ENCODE measurements around the gene VAV3. TPM values are rescaled to one million over a fixed set of nuclear protein-coding genes. Genes with fewer than 3 reads are reported as not detected.
"Not testable (repeated sequence)": the region's sequence is repeated elsewhere in the genome, so short reads cannot be mapped to it uniquely, and the experiment has no call there.

The VAV3 gene
- total RNA-seq, 2 experiments from 2014 or later: 3.9 to 4.6 TPM

DNA sequence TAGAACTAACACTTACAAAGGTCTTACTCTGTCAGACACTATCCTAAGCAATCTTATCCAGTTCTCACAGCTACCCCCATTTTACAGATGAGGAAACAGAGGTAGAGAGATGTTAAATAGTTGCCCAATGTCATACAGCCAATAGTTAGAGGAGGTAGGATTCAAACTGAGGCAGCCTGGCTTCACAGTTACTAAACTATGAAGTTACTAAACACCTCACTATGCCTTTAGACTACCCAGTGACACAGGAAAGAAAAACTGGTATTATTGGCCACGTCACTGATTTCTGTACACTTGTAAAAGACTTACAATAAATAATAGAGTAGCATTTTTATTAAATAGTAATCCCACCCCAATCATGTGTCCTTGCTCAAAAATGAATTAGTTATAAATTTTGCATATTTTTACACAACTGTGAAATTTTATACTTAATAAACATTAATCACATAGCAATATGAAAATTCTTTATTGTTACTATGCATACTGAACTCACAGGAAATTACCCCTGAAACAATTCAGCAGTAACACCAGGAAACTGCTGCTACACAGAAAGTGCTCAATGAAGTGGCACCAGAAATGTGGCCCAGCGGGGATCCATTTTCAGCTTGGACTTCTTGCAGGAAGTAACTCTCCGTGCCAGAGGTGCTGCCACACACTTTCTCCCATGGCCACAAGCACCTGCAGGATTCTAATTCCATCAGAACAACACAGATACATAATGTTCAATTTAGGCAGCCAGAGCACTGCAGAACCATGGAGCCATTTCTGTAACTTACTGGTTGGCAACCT is 69.4 kb downstream of the VAV3 start:
- peaks cover 14% of the 10 kb centered on the region for H3K36me3 Mint-ChIP-seq
- peaks cover 17% of the 10 kb centered on the region for H3K9me3 Mint-ChIP-seq
- no peak overlapping the region for H3K4me3 Mint-ChIP-seq
- DNase-seq: no peak
- no peaks in the 10 kb centered on the region for H3K27me3 Mint-ChIP-seq
- peaks cover 54% of the 10 kb centered on the region for H3K4me1 Mint-ChIP-seq
- no peak overlapping the region for H3K27ac Mint-ChIP-seq

DNA sequence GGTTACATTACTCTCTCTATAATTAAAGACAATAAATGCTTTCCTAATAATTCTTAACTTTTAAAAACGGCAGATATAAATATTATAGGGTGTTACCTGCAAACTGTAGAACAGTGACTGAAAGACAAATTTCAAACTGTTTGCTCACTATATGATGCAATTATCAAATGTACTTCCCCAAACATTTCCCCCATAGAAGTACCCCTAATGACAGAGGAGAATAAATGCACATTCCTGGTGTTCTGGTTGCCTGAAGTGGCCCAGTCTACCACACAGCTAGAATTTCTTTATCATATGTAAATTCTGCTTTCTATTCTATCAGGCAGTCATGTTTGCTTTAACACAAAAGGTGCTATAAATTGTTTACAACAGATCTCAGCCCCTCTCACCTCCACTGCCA is 70.4 kb downstream of the VAV3 start:
- peaks cover 44% of the 10 kb centered on the region for H3K4me1 Mint-ChIP-seq
- peaks cover 19% of the 10 kb centered on the region for H3K9me3 Mint-ChIP-seq
- H3K27me3 Mint-ChIP-seq: no peaks in the 10 kb centered on the region
- no peak overlapping the region for H3K4me3 Mint-ChIP-seq
- peaks cover 14% of the 10 kb centered on the region for H3K36me3 Mint-ChIP-seq
- no peak for DNase-seq
- peak overlapping the region; percentile 46 for H3K27ac Mint-ChIP-seq

- not testable (repeated sequence) for H3K27ac Mint-ChIP-seq, H3K27me3 Mint-ChIP-seq, H3K4me3 Mint-ChIP-seq, DNase-seq
- peaks cover 19% of the 10 kb centered on the region for H3K9me3 Mint-ChIP-seq
- H3K36me3 Mint-ChIP-seq: peaks cover 14% of the 10 kb centered on the region
- peaks cover 35% of the 10 kb centered on the region for H3K4me1 Mint-ChIP-seq
These were observed 71.6 kb downstream of the VAV3 start for GRCh38 chr1:107893350-107893749.

GRCh38 chr1:107889524-107889923 is 75.5 kb downstream of the VAV3 start:
- peaks cover 16% of the 10 kb centered on the region for H3K36me3 Mint-ChIP-seq
- H3K4me3 Mint-ChIP-seq: no peak overlapping the region
- no peaks in the 10 kb centered on the region for H3K27me3 Mint-ChIP-seq
- peaks cover 6% of the 10 kb centered on the region for H3K4me1 Mint-ChIP-seq
- H3K27ac Mint-ChIP-seq: no peak overlapping the region
- no peak for DNase-seq
- H3K9me3 Mint-ChIP-seq: peaks cover 17% of the 10 kb centered on the region

GRCh38 chr1:107883562-107883961 is 81.4 kb downstream of the VAV3 start:
- Mint-ChIP-seq H3K27me3 (no peaks in the 10 kb centered on the region), H3K36me3 (peaks cover 5% of the 10 kb centered on the region), H3K4me1 (peaks cover 23% of the 10 kb centered on the region), H3K9me3 (peaks cover 3% of the 10 kb centered on the region), H3K27ac (no peak overlapping the region), H3K4me3 (no peak overlapping the region)
- no peak for DNase-seq

- peaks cover 41% of the 10 kb centered on the region for H3K4me1 Mint-ChIP-seq
- DNase-seq: no peak
- H3K4me3 Mint-ChIP-seq: no peak overlapping the region
- peaks cover 14% of the 10 kb centered on the region for H3K9me3 Mint-ChIP-seq
- no peak overlapping the region for H3K27ac Mint-ChIP-seq
- H3K27me3 Mint-ChIP-seq: no peaks in the 10 kb centered on the region
- peaks cover 16% of the 10 kb centered on the region for H3K36me3 Mint-ChIP-seq
These were observed 85.1 kb downstream of the VAV3 start for GRCh38 chr1:107879927-107880326.

DNA sequence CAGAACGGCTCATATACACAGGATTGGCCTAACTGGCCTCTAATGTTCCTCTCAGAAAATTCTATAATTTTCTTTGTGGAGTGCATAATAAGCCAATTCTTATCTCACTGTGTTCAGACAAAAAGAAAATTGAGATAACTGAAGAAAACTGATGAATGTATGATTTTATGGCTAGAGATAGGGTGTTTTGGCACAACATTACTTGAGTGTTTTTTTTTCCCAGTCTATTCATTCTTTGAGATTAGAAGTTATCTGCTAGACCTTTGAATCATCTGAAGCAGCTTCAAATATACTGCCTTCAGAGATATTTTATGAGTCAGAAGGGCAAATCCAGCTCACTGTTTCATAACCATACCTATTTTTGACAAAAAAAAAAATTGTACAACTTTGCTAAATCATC is 85.6 kb downstream of the VAV3 start:
- Mint-ChIP-seq H3K27ac (no peak overlapping the region), H3K4me1 (peaks cover 41% of the 10 kb centered on the region), H3K27me3 (no peaks in the 10 kb centered on the region), H3K4me3 (no peak overlapping the region), H3K36me3 (peaks cover 16% of the 10 kb centered on the region), H3K9me3 (peaks cover 14% of the 10 kb centered on the region)
- no peak for DNase-seq

DNA sequence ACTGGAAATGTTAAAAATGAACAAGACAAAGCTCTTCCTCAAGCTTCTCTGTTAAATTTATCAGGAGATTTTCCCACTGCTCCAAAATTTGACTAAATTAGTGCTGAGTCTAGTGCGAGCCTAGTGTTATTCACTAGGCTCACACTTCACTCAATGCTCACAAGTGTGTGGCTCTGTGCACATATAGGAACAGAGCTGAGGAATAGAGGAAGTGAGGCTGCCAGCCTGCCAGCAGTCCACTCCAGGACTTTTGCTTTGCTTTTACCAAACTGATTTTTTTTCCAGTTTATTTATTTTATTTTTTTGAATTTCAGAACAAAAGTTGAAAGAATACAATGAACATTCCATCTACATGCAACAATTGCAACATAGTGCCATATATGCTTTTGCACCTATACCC is 87.2 kb downstream of the VAV3 start:
- no peak for DNase-seq
- H3K27ac Mint-ChIP-seq: no peak overlapping the region
- H3K9me3 Mint-ChIP-seq: peaks cover 14% of the 10 kb centered on the region
- H3K4me3 Mint-ChIP-seq: no peak overlapping the region
- H3K36me3 Mint-ChIP-seq: peaks cover 18% of the 10 kb centered on the region
- H3K4me1 Mint-ChIP-seq: peaks cover 44% of the 10 kb centered on the region
- no peaks in the 10 kb centered on the region for H3K27me3 Mint-ChIP-seq

DNA sequence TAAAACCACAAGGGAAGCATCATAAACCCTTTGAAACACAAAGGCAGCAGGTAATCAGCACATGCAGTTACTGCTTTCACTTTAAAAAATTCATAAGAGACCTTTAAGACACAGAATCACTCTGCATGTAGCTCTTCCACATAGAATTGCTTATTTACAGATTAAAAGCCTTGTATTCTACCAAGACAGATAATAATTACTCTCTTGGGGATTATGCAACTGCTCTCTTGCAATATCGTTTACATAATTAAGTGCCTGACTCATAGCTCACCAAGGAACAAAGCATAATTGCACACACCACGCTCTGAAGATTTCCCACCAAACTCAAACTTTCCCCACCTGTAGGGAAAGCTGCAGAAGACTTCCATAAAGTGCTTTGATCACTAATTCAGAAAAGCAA is 87.9 kb downstream of the VAV3 start:
- H3K4me1 Mint-ChIP-seq: peaks cover 39% of the 10 kb centered on the region
- H3K27me3 Mint-ChIP-seq: no peaks in the 10 kb centered on the region
- DNase-seq: no peak
- H3K36me3 Mint-ChIP-seq: peaks cover 18% of the 10 kb centered on the region
- no peak overlapping the region for H3K4me3 Mint-ChIP-seq
- H3K27ac Mint-ChIP-seq: no peak overlapping the region
- H3K9me3 Mint-ChIP-seq: peaks cover 14% of the 10 kb centered on the region

DNA sequence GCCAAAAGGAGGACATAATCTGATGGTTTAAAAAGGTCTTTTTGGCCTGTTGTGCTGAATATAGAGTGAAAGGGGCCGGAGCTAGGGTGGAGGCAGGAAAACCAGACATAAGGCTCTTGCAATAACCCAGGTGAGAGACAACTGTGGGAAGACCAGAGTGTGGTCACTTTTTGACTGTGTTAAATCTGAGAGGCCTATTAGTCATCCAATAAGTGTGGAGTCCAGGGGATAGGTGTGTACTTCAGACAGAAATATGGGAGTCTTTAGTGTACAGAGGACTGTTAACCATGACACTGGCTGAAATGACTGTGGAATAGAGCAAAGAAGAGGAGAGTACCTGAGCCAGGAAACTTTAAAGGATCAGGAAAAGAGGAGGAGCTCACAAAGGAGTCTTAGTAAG is 89.3 kb downstream of the VAV3 start:
- Mint-ChIP-seq H3K9me3 (peaks cover 15% of the 10 kb centered on the region), H3K27me3 (no peaks in the 10 kb centered on the region), H3K4me1 (peaks cover 39% of the 10 kb centered on the region), H3K27ac (no peak overlapping the region), H3K4me3 (no peak overlapping the region), H3K36me3 (peaks cover 18% of the 10 kb centered on the region)
- DNase-seq: no peak

GRCh38 chr1:107874221-107874620 is 90.8 kb downstream of the VAV3 start:
- Mint-ChIP-seq H3K27ac (no peak overlapping the region), H3K4me3 (no peak overlapping the region), H3K4me1 (peaks cover 34% of the 10 kb centered on the region), H3K9me3 (peaks cover 17% of the 10 kb centered on the region), H3K27me3 (no peaks in the 10 kb centered on the region), H3K36me3 (peaks cover 19% of the 10 kb centered on the region)
- no peak for DNase-seq

GRCh38 chr1:107871687-107872395 is 93.1 kb downstream of the VAV3 start:
- H3K4me1 Mint-ChIP-seq: peaks cover 26% of the 10 kb centered on the region
- no peak for DNase-seq
- peaks cover 13% of the 10 kb centered on the region for H3K9me3 Mint-ChIP-seq
- H3K27me3 Mint-ChIP-seq: no peaks in the 10 kb centered on the region
- H3K36me3 Mint-ChIP-seq: peaks cover 19% of the 10 kb centered on the region
- no peak overlapping the region for H3K4me3 Mint-ChIP-seq
- no peak overlapping the region for H3K27ac Mint-ChIP-seq

- no peak for DNase-seq
- peak overlapping the region; percentile 39 for H3K27ac Mint-ChIP-seq
- no peaks in the 10 kb centered on the region for H3K27me3 Mint-ChIP-seq
- peaks cover 11% of the 10 kb centered on the region for H3K9me3 Mint-ChIP-seq
- H3K4me1 Mint-ChIP-seq: peaks cover 25% of the 10 kb centered on the region
- H3K36me3 Mint-ChIP-seq: peaks cover 18% of the 10 kb centered on the region
- no peak overlapping the region for H3K4me3 Mint-ChIP-seq
These were observed 93.7 kb downstream of the VAV3 start for GRCh38 chr1:107871259-107871658.

GRCh38 chr1:107870696-107871095 is 94.3 kb downstream of the VAV3 start:
- no peaks in the 10 kb centered on the region for H3K27me3 Mint-ChIP-seq
- DNase-seq: no peak
- peaks cover 6% of the 10 kb centered on the region for H3K9me3 Mint-ChIP-seq
- H3K36me3 Mint-ChIP-seq: peaks cover 13% of the 10 kb centered on the region
- peaks cover 21% of the 10 kb centered on the region for H3K4me1 Mint-ChIP-seq
- H3K4me3 Mint-ChIP-seq: no peak overlapping the region
- no peak overlapping the region for H3K27ac Mint-ChIP-seq

- DNase-seq: no peak
- Mint-ChIP-seq H3K9me3 (peaks cover 6% of the 10 kb centered on the region), H3K36me3 (peaks cover 11% of the 10 kb centered on the region), H3K4me1 (peaks cover 20% of the 10 kb centered on the region), H3K27ac (no peak overlapping the region), H3K27me3 (no peaks in the 10 kb centered on the region), H3K4me3 (no peak overlapping the region)
These were observed 97.1 kb downstream of the VAV3 start for GRCh38 chr1:107867897-107868296.

DNA sequence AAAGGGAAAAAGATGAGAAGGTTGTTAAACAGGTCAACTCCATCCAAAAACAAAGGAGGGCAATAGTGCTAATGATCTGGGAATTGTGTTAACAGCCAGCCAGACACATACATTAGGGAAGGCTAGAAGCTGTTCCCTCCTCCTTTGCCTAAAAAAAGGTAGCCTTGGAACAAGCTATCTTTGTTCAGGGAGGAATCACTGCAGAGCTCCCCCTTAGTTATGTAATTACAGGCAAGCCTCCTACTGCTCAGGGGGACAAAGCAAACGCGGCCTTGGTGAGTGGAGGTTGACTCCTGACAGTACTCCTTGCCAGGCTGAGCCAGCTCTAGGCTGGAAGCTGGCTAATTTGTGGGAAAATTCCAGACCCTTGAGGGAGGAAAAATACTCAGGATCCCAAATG is 97.6 kb downstream of the VAV3 start:
- H3K36me3 Mint-ChIP-seq: peaks cover 11% of the 10 kb centered on the region
- H3K27me3 Mint-ChIP-seq: no peaks in the 10 kb centered on the region
- H3K4me3 Mint-ChIP-seq: no peak overlapping the region
- H3K9me3 Mint-ChIP-seq: peaks cover 6% of the 10 kb centered on the region
- H3K4me1 Mint-ChIP-seq: peaks cover 20% of the 10 kb centered on the region
- H3K27ac Mint-ChIP-seq: no peak overlapping the region
- no peak for DNase-seq

Measured in activated naive CD8-positive, alpha-beta T cell treated with anti-CD3 and anti-CD28 coated beads for 36 hours (primary cell).